ENCODE measurements around the gene LSM4.

LSM4 gene

DNA sequence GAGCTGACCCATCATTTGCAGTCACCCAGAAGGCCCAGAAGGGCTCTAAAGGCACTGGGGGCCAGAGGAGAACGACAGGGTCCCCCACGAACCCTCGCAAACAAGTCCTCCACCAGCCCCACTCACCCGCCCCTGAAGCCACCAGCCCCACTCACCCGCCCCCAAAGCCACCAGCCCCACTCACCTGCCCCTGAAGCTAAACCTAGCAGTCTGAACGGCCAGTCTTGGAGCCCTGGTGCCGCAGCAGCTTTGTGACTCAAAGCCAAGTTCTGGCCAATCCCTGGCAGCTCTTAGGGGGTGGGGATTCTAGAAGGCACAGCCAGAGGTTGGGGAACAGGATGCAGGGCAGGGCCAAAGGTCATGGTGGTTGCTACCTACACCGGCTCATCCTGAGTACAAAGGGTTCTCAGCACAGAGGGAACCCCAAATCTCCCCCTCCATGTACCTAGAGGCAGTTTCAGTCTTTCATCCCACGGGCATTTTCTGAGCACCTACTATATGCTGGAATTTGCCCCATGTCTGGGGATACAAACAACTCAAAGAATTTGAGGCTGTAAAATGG lies 48.6 kb downstream of the LSM4 start, which contains the start of gene IQCN:
Gene IQCN, minus strand, starts transcription at position 234 of the 562 bp plus-strand sequence. CDS start 4,974 bp downstream, outside the sequence.
- Histone ChIP-seq H3K4me3 (no peak within 1 kb of the TSS), H3K9ac (peak within 1 kb of the TSS in 4 of 11 experiments; percentile 5 to 48 (median 27); a peak in 2 of 22 replicates), H3K9me3 (replicated peaks in 1 of 11) (no peaks in the 10 kb centered on the region), H3K4me2 (peak within 1 kb of the TSS in 6 of 11 experiments; percentile 17 to 77 (median 56); a peak in 11 of 22 replicates), H3K27me3 (no peaks in the 10 kb centered on the region), H4K20me1 (peaks cover 66 to 99% (median 82%) of the 10 kb centered on the region in 11 experiments), H3K36me3 (peaks cover 26 to 56% (median 45%) of the 10 kb centered on the region in 11 experiments), H3K27ac (0 out of 22 replicates have a peak within 1 kb of the TSS, but pooled peaks of 1 of the 11 experiments have one; percentile 7), H3K4me1 (peaks cover 21 to 49% (median 39%) of the 10 kb centered on the region in 10 experiments)
- TF ChIP-seq Cebpa-rat (IDR thresholded peaks at IDR 0.05), result no peak

DNA sequence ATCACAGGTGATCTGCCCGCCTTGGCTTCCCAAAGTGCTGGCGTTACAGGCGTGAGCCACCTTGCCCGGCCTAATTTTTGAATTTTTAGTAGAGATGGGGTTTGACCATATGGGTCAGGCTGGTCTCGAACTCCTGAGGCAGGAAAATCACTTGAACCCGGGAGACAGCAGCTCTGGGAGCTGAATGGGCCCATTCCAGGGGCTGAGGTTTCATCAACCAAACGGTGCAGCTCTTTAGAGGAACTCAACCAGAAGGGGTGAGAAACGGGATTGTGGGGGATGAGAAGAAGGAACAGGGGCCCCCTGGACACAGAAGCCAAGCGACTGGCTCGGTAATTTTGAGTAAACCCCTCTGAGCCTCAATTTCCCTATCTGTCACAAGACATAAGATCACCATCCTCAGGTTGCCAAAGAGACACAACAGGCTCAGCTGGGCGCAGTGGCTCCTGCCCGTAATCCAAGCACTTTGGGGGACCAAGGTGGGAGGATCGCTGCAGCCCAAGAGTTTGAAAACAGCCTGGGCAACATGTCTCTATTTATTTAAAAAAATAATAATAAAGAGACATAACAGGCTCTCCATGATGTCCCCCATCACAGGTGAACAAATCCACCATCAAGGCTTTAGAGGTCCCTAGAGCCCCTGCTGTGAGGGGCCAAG lies 49.2 kb downstream of the LSM4 start:
- Histone ChIP-seq H3K4me1 (peaks cover 15 to 50% (median 37%) of the 10 kb centered on the region in 10 experiments), H3K27ac (no peak overlapping the region), H3K36me3 (peaks cover 20 to 51% (median 41%) of the 10 kb centered on the region in 11 experiments), H3K9me3 (replicated peaks in 1 of 11) (no peaks in the 10 kb centered on the region), H3K4me2 (no peak overlapping the region), H3K27me3 (no peaks in the 10 kb centered on the region), H3K9ac (no peak overlapping the region), H3K4me3 (no peak overlapping the region), H4K20me1 (peaks cover 60 to 98% (median 79%) of the 10 kb centered on the region in 11 experiments)
- no peak for TF ChIP-seq Cebpa-rat (IDR thresholded peaks at IDR 0.05)

DNA sequence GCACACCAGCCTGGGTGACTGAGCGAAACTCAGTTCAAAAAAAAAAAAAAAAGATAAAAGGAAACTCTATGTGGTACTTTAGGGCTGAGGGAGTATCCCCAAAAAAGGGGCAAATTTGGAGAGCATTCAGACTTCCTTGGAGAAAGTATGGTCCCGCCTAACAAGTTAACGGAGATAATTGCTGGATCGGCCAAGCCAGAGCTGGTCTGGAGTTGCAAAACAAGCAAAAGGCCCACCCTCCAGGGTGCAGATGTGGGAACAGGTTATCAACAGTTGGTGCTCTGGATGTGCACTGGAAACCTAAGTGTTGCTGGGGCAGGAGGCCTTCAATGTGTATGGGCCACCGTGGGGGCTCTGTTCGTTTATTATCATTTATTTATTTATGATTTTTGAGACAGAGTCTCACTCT lies 51.4 kb downstream of the LSM4 start:
- Histone ChIP-seq H3K9me3 (replicated peaks in 1 of 11) (no peaks in the 10 kb centered on the region), H3K9ac (no peak overlapping the region), H4K20me1 (peaks cover 38 to 79% (median 56%) of the 10 kb centered on the region in 11 experiments), H3K27me3 (no peaks in the 10 kb centered on the region), H3K4me3 (no peak overlapping the region), H3K27ac (no peak overlapping the region), H3K36me3 (peaks cover 27 to 53% (median 40%) of the 10 kb centered on the region in 11 experiments), H3K4me2 (no peak overlapping the region), H3K4me1 (peaks cover 6 to 35% (median 26%) of the 10 kb centered on the region in 10 experiments; a peak in 19 of 20 replicates)
- no peak for TF ChIP-seq Cebpa-rat (IDR thresholded peaks at IDR 0.05)

DNA sequence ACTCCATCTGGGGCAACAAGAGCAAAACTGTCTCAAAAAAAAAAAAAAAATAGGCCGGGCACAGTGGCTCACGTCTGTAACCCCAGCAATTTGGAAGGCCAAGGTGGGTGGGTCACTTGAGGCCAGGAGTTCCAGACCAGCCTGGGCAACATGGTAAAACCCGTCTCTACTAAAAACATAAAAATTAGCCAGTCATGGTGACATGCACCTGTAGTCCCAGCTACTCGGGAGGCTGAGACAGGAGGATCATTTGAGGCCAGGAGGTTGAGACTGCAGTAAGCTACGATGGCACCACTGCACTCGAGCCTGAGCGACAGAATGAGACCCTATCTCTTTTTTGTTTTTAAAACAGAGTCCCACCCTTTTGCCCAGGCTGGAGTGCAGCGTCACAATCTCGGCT lies 52.5 kb downstream of the LSM4 start:
- H3K4me1 ChIP-seq, result peaks cover 13 to 36% (median 26%) of the 10 kb centered on the region in 10 experiments
- no peak overlapping the region for H3K27ac ChIP-seq
- H3K4me3 ChIP-seq, result no peak overlapping the region
- H3K4me2 ChIP-seq, result no peak overlapping the region
- H3K9me3 ChIP-seq (replicated peaks in 1 of 11), result no peaks in the 10 kb centered on the region
- H3K36me3 ChIP-seq, result peaks cover 16 to 53% (median 34%) of the 10 kb centered on the region in 11 experiments
- H4K20me1 ChIP-seq, result peaks cover 27 to 68% (median 45%) of the 10 kb centered on the region in 11 experiments
- no peak for TF ChIP-seq Cebpa-rat (IDR thresholded peaks at IDR 0.05)
- H3K9ac ChIP-seq, result no peak overlapping the region
- H3K27me3 ChIP-seq, result no peaks in the 10 kb centered on the region

DNA sequence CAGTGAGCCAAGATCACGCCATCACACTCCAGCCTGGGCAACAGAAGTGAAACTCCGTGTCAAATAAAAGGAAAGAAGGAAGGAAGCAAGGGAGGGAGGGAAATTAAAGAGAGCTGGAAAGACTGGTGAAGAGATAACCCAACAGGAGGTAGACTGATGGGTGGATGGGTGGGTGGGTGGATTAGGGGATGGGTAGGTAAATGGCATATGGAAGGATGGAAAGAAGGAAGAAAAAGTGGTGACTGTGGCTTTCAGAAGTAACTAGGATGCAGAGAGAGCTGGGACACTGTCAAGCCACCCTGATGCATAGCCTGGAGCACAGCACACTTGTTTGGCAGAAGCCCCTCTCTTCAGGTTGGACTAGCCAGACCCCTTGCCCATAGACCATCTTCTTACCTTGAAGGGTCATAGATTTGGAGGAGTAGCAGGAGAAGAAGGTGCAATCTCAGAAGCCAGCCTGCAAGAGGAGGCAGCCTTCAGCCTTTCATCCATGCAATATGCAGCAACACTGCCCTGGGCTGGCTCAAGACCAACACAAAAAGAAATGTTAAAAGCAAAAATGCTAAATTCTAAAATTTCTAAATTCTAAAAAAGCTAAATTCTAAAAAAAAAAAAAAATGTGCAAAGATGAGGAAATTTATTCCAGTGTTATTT lies 53.7 kb downstream of the LSM4 start:
- Histone ChIP-seq H3K36me3 (peaks cover 8 to 54% (median 31%) of the 10 kb centered on the region in 11 experiments; a peak in 21 of 22 replicates), H3K4me3 (no peak overlapping the region), H3K9me3 (replicated peaks in 1 of 11) (no peaks in the 10 kb centered on the region), H3K27me3 (no peaks in the 10 kb centered on the region), H3K4me1 (peaks cover 10 to 34% (median 25%) of the 10 kb centered on the region in 10 experiments), H4K20me1 (peaks cover 16 to 60% (median 34%) of the 10 kb centered on the region in 11 experiments; a peak in 19 of 22 replicates), H3K27ac (no peak overlapping the region), H3K9ac (no peak overlapping the region), H3K4me2 (peak overlapping the region in 4 of 11 experiments; percentile 18 to 50 (median 24); a peak in 5 of 22 replicates)
- no peak for TF ChIP-seq Cebpa-rat (IDR thresholded peaks at IDR 0.05)

DNA sequence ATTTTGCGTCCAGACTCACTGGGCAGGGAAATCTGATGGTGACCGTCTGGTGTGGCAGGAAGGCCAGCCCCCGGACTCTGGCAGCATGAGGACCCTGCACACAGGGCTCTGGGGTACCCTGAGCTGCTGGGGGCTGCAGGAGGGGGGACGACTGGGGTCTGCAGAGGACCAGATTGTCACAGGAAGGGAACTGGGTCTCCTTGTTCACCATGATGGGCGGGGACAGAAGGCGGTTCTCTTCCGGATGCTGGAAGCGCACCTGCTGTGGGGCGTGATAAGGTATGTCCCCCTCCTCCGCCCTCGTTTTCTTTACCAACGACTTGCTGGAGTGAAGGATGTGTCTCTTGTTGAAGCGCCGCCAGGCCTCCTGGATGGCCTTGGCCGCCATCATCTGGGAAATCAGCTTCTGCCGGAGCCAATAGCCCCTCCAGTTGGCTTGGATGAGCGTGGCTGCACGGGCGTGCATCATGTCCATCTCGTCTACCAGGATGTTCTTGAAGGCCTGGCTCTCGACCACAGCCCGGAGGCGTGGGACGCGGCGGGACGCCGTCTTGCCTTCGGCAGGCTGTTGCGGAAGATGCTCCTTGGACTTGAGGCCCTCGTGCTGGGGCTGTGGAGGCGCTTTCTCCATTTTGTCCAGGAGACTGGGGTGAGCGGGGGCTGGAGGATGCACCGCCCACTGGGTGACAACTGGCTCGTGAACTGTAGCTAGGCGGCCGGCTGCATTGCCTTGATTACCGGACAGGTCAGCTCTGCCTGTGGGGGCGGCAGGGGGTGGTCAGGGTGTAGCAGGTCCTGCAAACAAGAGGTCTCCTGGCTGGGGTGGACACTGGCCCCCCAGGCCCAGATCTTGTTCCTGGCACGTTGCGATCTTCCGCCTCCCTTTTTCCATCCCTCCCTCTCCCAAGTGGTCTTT lies 55.8 kb downstream of the LSM4 start:
- no peak for TF ChIP-seq Cebpa-rat (IDR thresholded peaks at IDR 0.05)
- Histone ChIP-seq H3K27me3 (no peaks in the 10 kb centered on the region), H4K20me1 (peaks cover under 1 to 47% (median 14%) of the 10 kb centered on the region in 11 experiments; a peak in 11 of 22 replicates), H3K9ac (no peak overlapping the region), H3K36me3 (peaks cover 8 to 55% (median 25%) of the 10 kb centered on the region in 11 experiments; a peak in 21 of 22 replicates), H3K27ac (no peak overlapping the region), H3K4me1 (peaks cover 10 to 40% (median 28%) of the 10 kb centered on the region in 10 experiments), H3K4me2 (peak overlapping the region in 1 of 11 experiments; percentile 87; a peak in 1 of 22 replicates), H3K4me3 (no peak overlapping the region), H3K9me3 (replicated peaks in 1 of 11) (no peaks in the 10 kb centered on the region)

DNA sequence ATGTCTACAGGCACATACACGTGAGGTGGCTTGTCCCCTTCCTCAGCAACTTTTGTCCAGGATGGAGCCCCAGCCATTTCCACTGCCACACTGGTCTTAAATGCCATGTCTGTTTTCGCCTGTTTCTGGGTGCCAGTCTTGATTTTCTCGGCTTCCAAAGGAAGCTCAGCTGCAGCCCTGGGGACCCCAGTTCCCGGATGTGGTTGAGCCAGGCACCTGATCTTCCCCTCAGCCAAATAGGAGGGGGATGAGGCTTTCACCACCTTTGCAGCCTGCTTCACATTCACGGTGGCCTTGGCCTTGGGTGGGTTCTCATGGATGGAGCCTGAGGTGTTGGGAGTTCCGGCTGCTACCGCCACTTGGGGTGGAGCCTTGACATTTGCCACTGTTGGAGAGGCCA lies 57.3 kb downstream of the LSM4 start:
- peaks cover 8 to 55% (median 25%) of the 10 kb centered on the region in 11 experiments; a peak in 21 of 22 replicates for H3K36me3 ChIP-seq
- peaks cover 12 to 44% (median 31%) of the 10 kb centered on the region in 10 experiments for H3K4me1 ChIP-seq
- H3K4me3 ChIP-seq, result peak overlapping the region in 1 of 10 experiments; percentile 16; a peak in 1 of 20 replicates
- H3K9ac ChIP-seq, result peak overlapping the region in 6 of 11 experiments; percentile 27 to 58 (median 46); a peak in 8 of 22 replicates
- H3K9me3 ChIP-seq (replicated peaks in 1 of 11), result no peaks in the 10 kb centered on the region
- no peaks in the 10 kb centered on the region for H3K27me3 ChIP-seq
- peak overlapping the region in 10 of 11 experiments; percentile 51 to 91 (median 80); a peak in 20 of 22 replicates for H3K4me2 ChIP-seq
- H4K20me1 ChIP-seq, result peaks cover 0 to 32% (median 2%) of the 10 kb centered on the region in 11 experiments; a peak in 6 of 22 replicates
- TF ChIP-seq Cebpa-rat (IDR thresholded peaks at IDR 0.05), result no peak
- peak overlapping the region in 4 of 11 experiments; percentile 19 to 55 (median 50); a peak in 7 of 22 replicates for H3K27ac ChIP-seq
